Panc1 (cell line): ENCODE data around the gene ASPSCR1. TPM values are rescaled to one million over a fixed set of nuclear protein-coding genes. Genes with fewer than 3 reads are reported as not detected.

Experiments used
- ATAC-seq: fragments of 200-7000 bp; cut with Tn5 transposase; 2 replicates; pipeline ENCODE4 v1.9.1; 2020; ENCODE audit warnings: mild to moderate bottlenecking, moderate library complexity
- BruUV-seq: library from RNA; stranded (reverse); fragments of 400-500 nt; replicated peaks from 2 replicates; lab custom pipeline; 2021; lab: Mats Ljungman, UMichigan
- CTCF ChIA-PET: fragments of 300-600 bp; sonication (Branson Sonifier 250); formaldehyde crosslinking; loops from one replicate; lab custom pipeline; 2022; ENCODE audit warnings: antibody characterized with exemption; lab: Charles Lee
- POLR2A ChIA-PET: fragments of 300-600 bp; sonication (Branson Sonifier 250); formaldehyde crosslinking; loops from one replicate; lab custom pipeline; 2022; ENCODE audit warnings: antibody characterized with exemption; lab: Charles Lee
- DNase-seq: peaks from one replicate; pipeline ENCODE4 v3.0.0-alpha.2; 2010; ENCODE audit warnings: low read depth, low spot score
- H3K27ac ChIP-seq: 2 replicates; pipeline ENCODE4 v1.5.1; 2011; ENCODE audit warnings: mild to moderate bottlenecking, low read length, inconsistent platforms
- H3K27me3 ChIP-seq: fragments of 200-500 bp; sonication (Bioruptor generic); 2 replicates; pipeline ENCODE4 v1.6.0; 2014; ENCODE audit warnings: low read length, inconsistent platforms; ENCODE audit not compliant: control insufficient read depth, insufficient read depth
- H3K36me3 ChIP-seq: fragments of 200-500 bp; sonication (Bioruptor generic); 2 replicates; pipeline ENCODE4 v1.5.1; 2014; ENCODE audit warnings: inconsistent platforms, mild to moderate bottlenecking, low read length, moderate library complexity; ENCODE audit not compliant: control insufficient read depth, insufficient read depth
- H3K4me1 ChIP-seq: 2 replicates; pipeline ENCODE4 v1.5.1; 2011; ENCODE audit warnings: inconsistent platforms, mild to moderate bottlenecking, low read length, moderate library complexity; ENCODE audit not compliant: control insufficient read depth, insufficient read depth
- H3K4me3 ChIP-seq, 2 experiments: 2 replicates each; pipeline ENCODE4 v1.5.1; 2011 to 2012; ENCODE audit warnings: low read depth in 2 of 2, low read length in 2 of 2, mild to moderate bottlenecking in 2 of 2, inconsistent platforms in 1 of 2, moderate library complexity in 1 of 2
- H3K9me3 ChIP-seq: fragments of 200-500 bp; sonication (Bioruptor generic); 2 replicates; pipeline ENCODE4 v1.5.1; 2014; ENCODE audit warnings: low read depth, mild to moderate bottlenecking, inconsistent platforms, low read length, moderate library complexity; ENCODE audit not compliant: control insufficient read depth, insufficient read depth
- CTCF ChIP-seq: fragments of 450-650 bp; IDR thresholded peaks from 2 replicates; pipeline ENCODE4 v1.5.1; 2017; ENCODE audit warnings: mild to moderate bottlenecking
- POLR2AphosphoS5 ChIP-seq: IDR thresholded peaks from 2 replicates; pipeline ENCODE4 v1.6.1; 2012; ENCODE audit warnings: mild to moderate bottlenecking, low read depth, low read length, moderate library complexity
- REST ChIP-seq, 2 experiments: IDR thresholded peaks; 2 replicates each; pipeline ENCODE4 v1.6.1; 2011 to 2012; ENCODE audit warnings: low read depth in 2 of 2, control low read depth in 1 of 2, low read length in 1 of 2, mild to moderate bottlenecking in 1 of 2, moderate library complexity in 1 of 2; ENCODE audit not compliant: insufficient read depth in 1 of 2
- SIN3A ChIP-seq: IDR thresholded peaks from 2 replicates; pipeline ENCODE4 v1.6.1; 2012; ENCODE audit warnings: low read depth, mild to moderate bottlenecking, low read length, moderate library complexity, borderline replicate concordance; ENCODE audit not compliant: insufficient read depth
- TCF7L2 ChIP-seq: IDR thresholded peaks from 2 replicates; pipeline ENCODE4 v1.6.1; 2011; ENCODE audit warnings: mild to moderate bottlenecking, low read depth, low read length, inconsistent platforms
- in situ Hi-C: cut with HindIII; loops from 2 replicates; pipeline ENCODE4 v1.10.0; 2016; ENCODE audit warnings: low sequenced_read_pairs, low pct_unique_long_range_greater_than_20kb
- intact Hi-C: fragments of 100-400 bp; cut with micrococcal nuclease; formaldehyde crosslinking; loops from one replicate; pipeline ENCODE4 v1.10.0; 2022; ENCODE audit not compliant: unreplicated experiment
- total RNA-seq: library from RNA; stranded (reverse); gene quantifications from one replicate; pipeline ENCODE4 v1.2.1, GENCODE V29; 2021; ENCODE audit not compliant: unreplicated experiment

Gene ASPSCR1
- total RNA-seq, 1 experiment from 2014 or later: 64.7 TPM

- POLR2A ChIA-PET: interaction anchor here (0.6 kb wide), 1 partner anchor 32 kb away, joined by 3 read pairs; no protein-coding TSS in a partner anchor
- intact Hi-C loops: no loop called here
These were observed 47.9 kb upstream of the ASPSCR1 start for GRCh38 chr17:81929253-81930141.

GRCh38 chr17:81930142-81931125, 47.0 kb upstream of the ASPSCR1 start:
- DNase-seq (no peak), ATAC-seq (no peak)
- no peak for TF ChIP-seq TCF7L2
- no peak for TF ChIP-seq POLR2AphosphoS5
- TF ChIP-seq CTCF: no peak
- TF ChIP-seq SIN3A: no peak
- peak; percentile 97 for TF ChIP-seq REST (IDR thresholded peaks at IDR 0.05; ENCODE audit: insufficient read depth in 1 of 2, low read depth in 2 of 2, low read length in 1 of 2)
- CTCF ChIA-PET: interaction anchor here (0.6 kb wide), 2 partner anchors 37 to 148 kb away, joined by 3 to 5 read pairs; no protein-coding TSS in a partner anchor
- Histone ChIP-seq H3K4me1 (peaks cover 35% of the 10 kb centered on the region), H3K27ac (no peak overlapping the region), H3K9me3 (no peaks in the 10 kb centered on the region), H3K36me3 (no peaks in the 10 kb centered on the region; the same call in 1 of the 2 replicates), H3K27me3 (no peaks in the 10 kb centered on the region), H3K4me3 (no peak overlapping the region)
- in situ Hi-C loops: no loop called here
- POLR2A ChIA-PET: interaction anchor here (0.5 to 0.6 kb wide), 6 partner anchors 33 to 491 kb away, joined by 3 to 5 read pairs (median 4); no protein-coding TSS in a partner anchor
- TSS peak; percentile 58 for BruUV-seq
- intact Hi-C loops: no loop called here

More at GRCh38 chr17:81929253-81930141, 47.9 kb upstream of the ASPSCR1 start:
- in situ Hi-C loops: no loop called here
- peak overlapping the region; percentile 85; the same call in 1 of the 2 replicates for H3K27ac ChIP-seq
- TF ChIP-seq POLR2AphosphoS5 (no peak), TCF7L2 (no peak), SIN3A (no peak), REST (IDR thresholded peaks at IDR 0.05; ENCODE audit: insufficient read depth in 1 of 2, low read depth in 2 of 2, low read length in 1 of 2) (no peak)
- no TSS peak for BruUV-seq
- DNase-seq (no peak), ATAC-seq (no peak)
- CTCF ChIA-PET: interaction anchor here (0.6 kb wide), 2 partner anchors 37 to 90 kb away, joined by 3 to 5 read pairs; no protein-coding TSS in a partner anchor
- H3K4me1 ChIP-seq: peaks cover 40% of the 10 kb centered on the region
- H3K27me3 ChIP-seq: no peaks in the 10 kb centered on the region
- no peaks in the 10 kb centered on the region for H3K9me3 ChIP-seq
- H3K36me3 ChIP-seq: no peaks in the 10 kb centered on the region; the same call in 1 of the 2 replicates
- H3K4me3 ChIP-seq: peak overlapping the region in 1 of 2 experiments; percentile 79; a peak in 3 of 4 replicates
